ENCODE data around the gene STK17B.
"Not testable (repeated sequence)": the region's sequence is repeated elsewhere in the genome, so short reads cannot be mapped to it uniquely, and the experiment has no call there.

Gene STK17B

DNA sequence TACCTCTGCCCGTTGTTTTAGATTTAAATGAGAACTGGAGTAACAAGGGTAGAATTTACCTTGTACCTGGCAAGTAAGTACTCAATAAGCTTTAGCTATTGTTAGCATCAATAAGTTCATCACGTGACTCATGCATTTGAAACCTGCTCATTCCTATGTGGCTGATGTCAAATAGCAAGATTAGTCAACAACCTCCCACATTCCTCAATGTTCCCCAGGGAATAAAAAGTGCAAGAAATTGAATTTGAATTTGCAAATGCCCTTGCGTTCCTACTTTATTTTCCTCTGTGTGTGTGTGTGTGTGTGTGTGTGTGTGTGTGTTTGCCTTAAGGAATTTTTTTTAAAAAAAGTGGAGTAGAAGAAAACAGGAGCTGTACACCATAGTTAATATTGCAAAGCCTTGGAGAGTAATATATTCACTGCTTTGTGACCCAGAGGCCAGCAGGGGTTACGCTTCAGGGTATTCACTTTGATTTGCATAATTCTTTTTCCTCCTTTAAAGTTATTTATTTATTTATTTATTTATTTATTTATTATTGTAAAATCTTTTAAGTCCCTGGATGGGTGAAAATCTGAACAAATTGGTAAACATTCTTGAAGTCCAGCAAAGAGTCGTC, 58.9 kb downstream of the STK17B start:
- no peak for DNase-seq (ENCODE audit: low read depth in 2 of 2)

DNA sequence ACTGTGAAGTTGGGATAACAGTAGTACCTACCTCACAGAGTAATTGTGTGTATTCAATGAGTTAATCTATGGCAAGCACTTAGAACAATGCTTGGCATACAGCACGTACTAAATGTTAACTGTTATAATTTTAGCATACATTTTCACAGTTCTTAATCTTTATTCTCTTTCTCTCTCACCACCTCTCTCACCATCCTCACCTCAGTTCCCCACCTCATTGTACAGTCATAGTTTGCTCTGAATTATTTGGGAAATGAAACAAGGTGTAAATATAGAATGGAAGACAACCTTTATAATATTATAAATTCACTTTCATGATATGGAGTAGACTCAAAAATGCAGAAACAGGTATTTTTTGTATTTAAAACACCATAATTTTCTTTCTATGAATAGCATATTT, 62.8 kb downstream of the STK17B start:
- DNase-seq (ENCODE audit: low read depth in 2 of 2): no peak

DNA sequence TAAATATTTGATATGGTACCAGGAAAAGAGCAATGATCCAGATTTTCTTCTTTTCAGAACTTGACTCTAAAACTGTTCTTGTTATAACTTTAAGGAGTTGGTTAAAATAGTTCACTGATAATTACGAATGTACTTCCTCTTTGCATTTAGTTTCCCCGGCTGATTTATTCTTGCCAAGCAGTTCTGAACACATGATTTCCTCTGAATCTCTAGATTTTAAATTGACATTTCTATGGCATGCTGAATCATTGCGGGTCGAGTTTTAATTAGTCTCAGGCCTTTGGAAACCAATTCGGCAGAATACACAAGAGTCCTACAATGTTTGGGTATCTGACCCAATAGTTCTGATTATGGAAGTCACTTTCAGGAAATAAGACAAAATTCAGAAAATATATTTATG, 65.4 kb downstream of the STK17B start:
- DNase-seq (ENCODE audit: low read depth in 2 of 2): no peak

DNA sequence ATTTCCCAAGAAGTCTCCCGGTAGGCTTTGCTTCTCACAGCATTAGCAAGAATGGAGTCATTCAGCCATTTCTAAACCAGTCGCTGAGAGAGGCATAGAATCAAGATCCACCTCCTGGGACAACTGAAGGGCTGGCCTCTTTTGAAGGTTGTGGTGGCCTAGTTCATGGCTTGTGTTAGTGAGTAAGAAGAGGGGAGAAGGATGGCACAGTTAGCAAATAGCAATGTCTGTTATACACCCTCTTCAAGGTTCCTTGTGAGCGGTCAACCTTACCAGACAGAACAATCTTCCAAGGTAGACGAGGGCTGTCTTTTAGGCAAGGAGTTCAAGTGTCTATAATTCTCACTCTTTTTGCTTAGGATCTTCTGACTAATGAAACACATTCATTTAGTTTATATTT, 67.3 kb downstream of the STK17B start:
- no peak for DNase-seq (ENCODE audit: low read depth in 2 of 2)

DNA sequence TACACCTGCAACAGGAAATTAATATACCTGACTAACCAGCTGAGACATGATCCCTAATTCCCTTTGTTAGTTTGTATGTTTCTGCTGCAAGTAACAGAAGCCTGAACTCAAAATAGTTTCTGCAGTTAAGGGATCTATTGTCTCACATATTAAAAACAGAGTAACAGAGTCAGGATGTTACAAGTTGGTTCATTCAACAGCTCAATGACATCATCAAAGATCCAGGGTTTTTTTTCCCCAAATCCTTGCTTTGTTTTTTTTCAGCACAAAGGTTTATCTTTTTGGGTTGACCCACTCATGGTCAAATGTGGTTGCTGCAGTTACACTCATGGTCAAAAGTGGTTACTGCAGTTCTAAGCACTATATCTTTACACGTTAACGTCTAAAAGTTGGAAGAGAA, 67.8 kb downstream of the STK17B start:
- DNase-seq (ENCODE audit: low read depth in 2 of 2): no peak

DNA sequence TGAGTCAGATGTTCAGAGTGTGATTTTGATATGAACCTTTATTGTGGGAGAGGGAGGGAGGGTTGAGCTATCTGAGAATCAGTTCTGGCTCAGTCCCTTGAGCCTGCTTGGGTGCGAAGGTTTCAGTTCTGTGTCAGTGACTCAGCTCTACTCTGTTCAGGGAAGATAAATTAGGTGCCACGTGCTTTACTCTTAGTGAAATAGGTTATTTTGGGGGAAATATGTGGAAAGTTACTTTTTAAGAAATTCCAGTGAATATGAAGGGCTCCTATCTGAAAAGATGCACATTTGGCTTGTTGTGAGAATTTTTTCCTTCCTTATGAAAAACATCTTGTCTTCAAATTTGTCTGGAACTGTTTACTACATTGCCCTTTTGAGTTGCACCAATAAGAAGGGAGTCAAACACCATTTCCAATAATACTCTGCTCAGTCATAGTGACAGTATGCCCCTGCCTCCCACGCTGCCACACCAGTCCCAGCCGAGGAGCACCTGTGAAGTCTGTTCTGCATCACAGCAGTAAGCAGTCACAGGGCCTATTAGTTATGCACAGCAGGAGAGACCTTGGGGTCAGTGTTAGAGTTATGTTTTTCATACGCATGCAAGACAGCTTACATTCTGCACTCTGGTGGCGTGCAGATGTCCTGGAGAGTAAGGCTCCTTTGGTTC, 69.9 kb downstream of the STK17B start:
- no peak for DNase-seq (ENCODE audit: low read depth in 2 of 2)

DNA sequence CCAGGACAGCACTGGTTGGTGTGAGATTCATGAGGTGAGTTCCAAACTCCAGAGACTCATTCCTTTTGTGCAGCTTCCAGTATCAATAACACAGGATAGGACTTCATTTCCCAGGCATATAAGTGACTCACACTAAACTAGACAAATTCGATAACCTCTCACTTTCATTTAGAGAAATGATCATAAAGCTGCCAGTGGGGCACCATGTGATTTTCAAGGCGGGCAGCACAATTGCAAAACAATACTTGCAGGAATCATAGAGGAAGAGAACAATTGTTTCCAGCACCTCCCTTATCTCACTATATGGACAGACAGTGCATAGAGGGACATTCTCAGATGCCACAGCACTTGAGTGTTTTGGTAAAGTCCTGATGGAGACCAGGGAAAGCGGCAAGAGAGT, 71.5 kb downstream of the STK17B start:
- no peak for DNase-seq (ENCODE audit: low read depth in 2 of 2)

DNA sequence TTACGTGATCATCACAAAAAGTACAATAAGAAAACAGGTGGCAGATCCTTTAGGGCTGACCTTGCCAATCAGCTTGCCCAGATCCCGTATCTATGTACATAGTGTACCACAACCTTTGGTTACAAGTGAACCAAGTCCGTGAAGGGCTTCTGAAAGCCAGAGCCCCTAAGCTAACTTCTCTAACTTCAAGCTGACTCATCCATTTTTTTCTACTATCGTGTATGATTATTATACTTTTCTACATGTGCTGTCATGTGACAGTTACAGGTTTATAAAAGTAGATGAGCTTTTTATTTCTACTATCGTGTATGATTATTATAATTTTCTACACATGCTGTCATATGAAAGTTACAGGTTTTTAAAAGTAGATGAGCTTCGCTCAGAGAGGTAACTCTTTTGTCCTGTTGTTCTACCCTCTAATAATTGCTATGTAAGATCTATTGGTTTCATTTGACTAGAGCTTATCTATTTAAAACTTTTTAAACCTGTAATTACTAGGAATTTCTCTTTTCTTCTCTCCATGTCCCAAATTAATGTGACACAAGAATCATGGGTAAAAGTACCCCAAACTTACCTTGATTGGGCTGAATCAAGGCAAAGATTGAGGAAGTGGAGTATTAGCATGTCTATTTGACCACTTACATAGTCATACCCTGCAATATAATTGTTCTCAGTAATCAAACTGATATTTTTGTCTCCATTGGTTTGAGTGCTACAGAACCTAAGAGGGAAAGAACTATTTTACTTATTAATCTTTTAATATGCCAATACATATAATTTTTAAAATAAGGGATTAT, 73.3 kb downstream of the STK17B start:
- DNase-seq (ENCODE audit: low read depth in 2 of 2): no peak

DNA sequence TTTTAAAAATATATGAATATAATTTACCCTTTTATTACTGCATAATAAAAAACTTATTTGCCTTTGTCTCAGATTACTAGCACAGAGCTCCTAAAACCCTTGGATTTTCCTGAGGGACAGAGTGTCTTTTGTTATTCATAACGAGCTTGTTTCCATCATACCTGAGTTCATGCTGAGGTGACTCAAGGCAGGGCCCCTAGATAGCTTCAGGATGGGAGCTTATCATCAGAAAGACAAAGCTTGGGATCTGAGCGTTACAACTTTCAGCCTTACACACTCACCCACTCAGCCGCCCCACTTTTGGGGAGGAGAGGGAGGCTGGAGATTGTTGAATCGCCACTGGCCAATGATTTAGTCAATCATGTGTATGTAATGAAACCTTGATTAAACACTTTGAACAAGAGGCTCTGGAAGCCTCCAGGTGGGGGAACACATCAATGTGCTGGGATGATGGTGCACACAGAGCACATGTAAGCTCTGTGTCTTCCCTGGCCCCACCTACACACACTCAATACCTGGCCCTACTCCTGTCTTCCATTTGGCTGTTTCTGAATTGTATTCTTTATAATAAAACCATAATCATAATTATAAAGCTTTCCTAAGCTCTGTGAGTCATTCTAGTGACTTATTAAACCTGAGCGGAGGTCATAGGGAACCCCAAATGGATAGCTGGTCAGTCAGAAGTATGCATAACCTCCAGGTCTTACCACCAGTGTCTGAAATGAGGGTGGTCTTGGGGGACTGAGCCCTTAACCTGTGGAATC, 74.2 kb downstream of the STK17B start:
- DNase-seq (ENCODE audit: low read depth in 2 of 2): no peak

DNA sequence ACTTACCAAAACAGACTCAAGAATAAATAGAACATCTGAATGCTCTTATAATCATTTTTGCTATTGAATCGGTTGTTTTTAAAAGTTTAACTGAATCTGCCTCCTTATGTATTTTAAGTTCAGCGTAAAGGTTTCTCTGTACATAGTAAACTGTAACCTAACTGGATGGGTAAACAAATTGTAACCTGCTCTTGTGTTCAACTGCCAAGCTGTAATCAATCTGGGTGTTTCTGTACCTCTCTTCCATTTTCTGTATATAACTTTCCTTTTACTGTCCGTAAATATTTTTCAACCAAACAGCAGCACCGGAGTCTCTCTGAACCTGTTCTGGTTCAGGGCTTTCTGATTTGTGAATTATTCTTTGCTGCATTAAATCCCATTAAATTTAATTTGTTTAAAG, 75.1 kb downstream of the STK17B start:
- no peak for DNase-seq (ENCODE audit: low read depth in 2 of 2)

DNA sequence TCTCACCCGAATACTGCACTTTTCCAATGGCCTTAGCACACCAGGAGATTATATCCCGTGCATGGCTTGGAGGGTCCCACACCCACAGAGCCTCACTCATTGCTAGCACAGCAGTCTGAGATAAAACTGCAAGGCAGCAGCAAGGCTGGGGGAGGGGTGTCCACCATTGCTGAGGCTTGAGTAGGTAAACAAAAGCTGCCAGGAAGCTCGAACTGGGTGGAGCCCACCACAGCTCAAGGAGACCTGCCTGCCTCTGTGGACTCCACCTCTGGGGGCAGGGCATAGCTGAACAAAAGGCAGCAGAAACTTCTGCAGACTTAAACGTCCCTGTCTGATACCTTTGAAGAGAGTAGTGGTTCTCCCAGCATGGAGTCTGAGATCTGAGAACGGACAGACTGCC, 81.9 kb downstream of the STK17B start:
- not testable (repeated sequence) for DNase-seq (ENCODE audit: low read depth in 2 of 2)

DNA sequence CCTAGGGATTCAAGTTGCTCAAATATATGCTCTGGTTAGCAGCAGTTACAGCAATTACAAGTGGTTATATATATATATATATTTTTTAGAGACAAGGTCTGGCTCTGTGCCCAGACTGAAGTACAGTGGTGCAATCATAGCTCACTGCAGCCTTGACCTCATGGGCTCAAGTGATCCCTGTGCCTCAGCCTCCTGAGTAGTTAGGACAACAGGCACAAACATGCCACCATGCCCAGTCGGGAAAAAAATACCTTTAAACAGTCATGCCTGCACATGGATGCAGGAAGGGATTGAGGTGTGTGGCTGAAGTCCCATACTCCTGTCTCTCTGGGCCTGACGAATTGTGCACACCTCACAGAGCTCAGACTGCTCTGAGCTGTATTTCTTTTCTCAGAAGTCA, 83.2 kb downstream of the STK17B start:
- no peak for DNase-seq (ENCODE audit: low read depth in 2 of 2)

DNA sequence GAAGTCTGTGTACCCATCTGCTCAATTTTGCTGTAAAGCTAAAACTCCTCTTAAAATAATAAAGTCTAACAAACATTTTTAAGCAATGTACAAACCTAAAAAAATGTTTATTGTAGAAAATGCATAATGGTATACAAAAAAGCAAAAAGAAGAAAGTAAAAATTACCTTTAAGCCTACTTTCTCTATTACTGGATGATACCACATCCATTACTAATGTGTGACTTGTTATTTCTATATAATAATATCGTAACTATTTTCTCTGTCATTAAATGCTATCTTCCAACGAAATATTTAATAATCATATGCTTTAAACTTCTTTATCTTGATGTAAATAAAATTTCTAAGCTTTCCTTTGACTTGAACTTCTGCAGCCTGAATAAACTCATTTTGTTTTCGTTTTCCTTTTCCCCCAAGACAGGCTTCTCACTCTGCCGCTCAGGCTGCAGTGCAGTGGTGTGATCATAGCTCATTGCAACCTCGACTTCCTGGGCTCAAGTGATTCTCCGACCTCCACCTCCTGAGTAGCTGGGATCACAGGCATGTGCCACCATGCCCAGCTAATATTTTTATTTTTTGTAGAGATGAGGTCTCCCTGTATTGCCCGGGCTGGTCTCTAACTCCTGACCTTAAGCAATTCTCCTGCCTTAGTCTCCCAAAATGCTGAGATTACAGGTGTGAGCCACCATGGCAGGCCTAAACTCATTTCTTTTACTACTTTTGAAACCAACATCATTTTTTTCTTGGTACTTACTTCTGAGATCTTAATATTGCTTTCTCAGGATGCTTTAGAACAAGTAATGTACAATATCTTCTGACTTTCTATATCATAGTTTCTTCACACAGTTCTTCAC, 84.6 kb downstream of the STK17B start:
- no peak for DNase-seq (ENCODE audit: low read depth in 2 of 2)

DNA sequence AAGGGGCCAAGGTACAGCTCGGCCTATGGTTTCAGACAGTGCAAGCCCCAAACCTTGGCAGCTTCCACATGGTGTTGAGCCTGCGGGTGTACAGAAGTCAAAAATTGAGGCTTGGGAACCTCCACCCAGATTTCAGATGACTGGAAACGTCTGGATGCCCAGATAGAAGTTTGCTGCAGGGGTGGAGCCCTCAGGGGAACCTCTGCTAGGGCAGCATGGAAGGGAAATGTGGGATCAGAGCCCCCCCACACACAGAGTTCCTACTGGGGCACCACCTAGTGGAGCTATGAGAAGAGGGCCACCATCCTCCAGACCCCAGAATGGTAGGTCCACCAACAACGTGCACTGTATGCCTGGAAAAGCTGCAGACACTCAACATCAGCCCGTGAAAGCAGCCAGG, 87.8 kb downstream of the STK17B start:
- no peak for DNase-seq (ENCODE audit: low read depth in 2 of 2)

Data from stimulated activated CD4-positive, alpha-beta T cell treated with anti-CD3 and anti-CD28 coated beads, Interleukin-1b, Interleukin-23, amount 100 ng/mL, for 1 hour (primary cell).